Stomach (tissue), 4 donors: Measurements from ENCODE around the gene F10.

Experiments used
- EP300 ChIP-seq: sonication (generic); formaldehyde crosslinking; IDR thresholded peaks from one replicate; pipeline ENCODE4 v1.6.1; 2017; ENCODE audit warnings: antibody characterized with exemption
- POLR2A ChIP-seq, 4 donors: fragments of 450-650 bp; IDR thresholded peaks; one replicate each; pipeline ENCODE4 v1.6.1; 2016; ENCODE audit warnings: antibody characterized with exemption in 4 of 4, control low read depth in 2 of 4, mild to moderate bottlenecking in 1 of 4, moderate library complexity in 1 of 4
- TF ChIP-seq, protein P1 (sequence below), 7 experiments: fragments of 450-650 bp in 4 of 7; fragments of 200-600 bp in 3 of 7; sonication (generic) in 3 of 7; IDR thresholded peaks; one replicate each; pipeline ENCODE4 v1.5.1; 2016 to 2019; ENCODE audit warnings: antibody characterized with exemption in 7 of 7, control low read depth in 2 of 7, mild to moderate bottlenecking in 1 of 7

DNA sequence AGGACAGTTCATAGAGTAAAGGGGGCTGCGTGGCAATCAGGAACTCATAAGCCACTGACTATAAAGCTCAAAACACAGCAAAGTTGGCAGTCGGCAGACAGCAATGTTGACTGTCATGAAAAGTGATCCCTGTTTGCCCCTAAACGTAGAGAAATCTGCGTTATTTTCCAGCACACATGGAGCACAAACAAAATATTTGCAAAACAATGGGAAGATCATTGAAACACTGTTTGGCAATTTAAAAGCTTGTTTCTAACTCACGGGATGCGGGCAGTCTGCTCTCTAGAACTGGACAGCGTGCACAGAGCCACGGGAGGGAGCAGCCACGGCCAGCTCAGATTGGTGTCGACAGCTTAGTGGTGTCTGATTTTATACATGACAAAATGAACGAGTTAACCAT, 23.5 kb upstream of the F10 start:
- TF ChIP-seq, protein P1, sequence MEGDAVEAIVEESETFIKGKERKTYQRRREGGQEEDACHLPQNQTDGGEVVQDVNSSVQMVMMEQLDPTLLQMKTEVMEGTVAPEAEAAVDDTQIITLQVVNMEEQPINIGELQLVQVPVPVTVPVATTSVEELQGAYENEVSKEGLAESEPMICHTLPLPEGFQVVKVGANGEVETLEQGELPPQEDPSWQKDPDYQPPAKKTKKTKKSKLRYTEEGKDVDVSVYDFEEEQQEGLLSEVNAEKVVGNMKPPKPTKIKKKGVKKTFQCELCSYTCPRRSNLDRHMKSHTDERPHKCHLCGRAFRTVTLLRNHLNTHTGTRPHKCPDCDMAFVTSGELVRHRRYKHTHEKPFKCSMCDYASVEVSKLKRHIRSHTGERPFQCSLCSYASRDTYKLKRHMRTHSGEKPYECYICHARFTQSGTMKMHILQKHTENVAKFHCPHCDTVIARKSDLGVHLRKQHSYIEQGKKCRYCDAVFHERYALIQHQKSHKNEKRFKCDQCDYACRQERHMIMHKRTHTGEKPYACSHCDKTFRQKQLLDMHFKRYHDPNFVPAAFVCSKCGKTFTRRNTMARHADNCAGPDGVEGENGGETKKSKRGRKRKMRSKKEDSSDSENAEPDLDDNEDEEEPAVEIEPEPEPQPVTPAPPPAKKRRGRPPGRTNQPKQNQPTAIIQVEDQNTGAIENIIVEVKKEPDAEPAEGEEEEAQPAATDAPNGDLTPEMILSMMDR (IDR thresholded peaks at IDR 0.05) = no peak
- no peak for TF ChIP-seq POLR2A (IDR thresholded peaks at IDR 0.05)
- no peak for TF ChIP-seq EP300
